Endothelial cell of umbilical vein (primary cell): ENCODE results near the gene CLEC6A. TPM values are rescaled to one million over a fixed set of nuclear protein-coding genes. Genes with fewer than 3 reads are reported as not detected.

Source experiments
- BruUV-seq: library from RNA; stranded (reverse); fragments of 400-500 nt; replicated peaks from 2 replicates; lab custom pipeline; 2021; lab: Mats Ljungman, UMichigan
- CTCF ChIA-PET: fragments of 300-600, 350-600 bp; sonication (Branson Sonifier 250); formaldehyde crosslinking; loops from one replicate; lab custom pipeline; 2021; ENCODE audit warnings: antibody characterized with exemption, inconsistent platforms; lab: Charles Lee
- POLR2A ChIA-PET: fragments of 300-600, 350-600 bp; sonication (Branson Sonifier 250); formaldehyde crosslinking; loops from one replicate; lab custom pipeline; 2021; ENCODE audit warnings: antibody characterized with exemption, inconsistent platforms; lab: Charles Lee
- DNase-seq: peaks from one replicate; pipeline ENCODE4 v3.0.0-alpha.2; 2011; ENCODE audit warnings: low read depth, low spot score
- FAIRE-seq: peaks from 2 replicates; lab custom pipeline; 2011; peaks lifted over from hg19 to GRCh38; lab: Jason Lieb, UNC
- H2AFZ ChIP-seq: 2 replicates; pipeline ENCODE4 v1.6.0; 2012; ENCODE audit warnings: low read depth, low read length, control low read depth, inconsistent platforms
- H3K27ac ChIP-seq: 2 replicates; pipeline ENCODE4 v1.5.1; 2011; ENCODE audit warnings: low read depth, mild to moderate bottlenecking, control low read depth, low read length, moderate library complexity; ENCODE audit not compliant: insufficient read depth
- H3K27me3 ChIP-seq, 2 experiments: 2 replicates each; pipeline versions ENCODE4 v1.6.0 to v1.6.1; 2011; ENCODE audit warnings: low read length in 2 of 2, mixed read lengths in 1 of 2; ENCODE audit not compliant: control insufficient read depth in 2 of 2, insufficient read depth in 2 of 2
- H3K36me3 ChIP-seq, 2 experiments: 2 replicates in 1 of 2; 3 replicates in 1 of 2; pipeline ENCODE4 v1.5.1; 2011; ENCODE audit warnings: low read length in 2 of 2, mild to moderate bottlenecking in 1 of 2, moderate library complexity in 1 of 2; ENCODE audit not compliant: control insufficient read depth in 2 of 2, insufficient read depth in 2 of 2; ENCODE audit errors: extremely low read depth in 1 of 2
- H3K4me1 ChIP-seq: 3 replicates; pipeline ENCODE4 v1.5.1; 2011; ENCODE audit warnings: mild to moderate bottlenecking, low read length; ENCODE audit not compliant: control insufficient read depth, insufficient read depth; ENCODE audit errors: extremely low read depth
- H3K4me2 ChIP-seq: 2 replicates; pipeline ENCODE4 v1.6.1; 2011; ENCODE audit warnings: low read length, control low read depth, mixed read lengths; ENCODE audit not compliant: insufficient read depth
- H3K4me3 ChIP-seq, 3 experiments: fragments of 200-600 bp in 1 of 3; sonication (generic), shearing (Covaris generic) in 1 of 3; replicated peaks in 1 of 3; 2 replicates each; pipeline ENCODE4 v1.5.1; 2011 to 2016; ENCODE audit warnings: control low read depth in 3 of 3, low read length in 3 of 3, mild to moderate bottlenecking in 2 of 3, inconsistent platforms in 1 of 3, low read depth in 1 of 3, moderate library complexity in 1 of 3; ENCODE audit not compliant: insufficient read depth in 1 of 3
- H3K79me2 ChIP-seq: 2 replicates; pipeline ENCODE4 v1.6.0; 2012; ENCODE audit warnings: low read length, inconsistent platforms; ENCODE audit not compliant: control insufficient read depth, insufficient read depth
- H3K9ac ChIP-seq: replicated peaks from 2 replicates; pipeline ENCODE3; 2011; ENCODE audit warnings: low read length, control low read depth; ENCODE audit not compliant: insufficient read depth; ENCODE audit errors: extremely low read depth
- H3K9me1 ChIP-seq: replicated peaks from 3 replicates; pipeline ENCODE4 v1.6.0; 2011; ENCODE audit warnings: mild to moderate bottlenecking, low read length; ENCODE audit not compliant: control insufficient read depth, insufficient read depth; ENCODE audit errors: extremely low read depth
- H3K9me3 ChIP-seq: replicated peaks from 2 replicates; pipeline ENCODE4 v1.5.1; 2012; ENCODE audit warnings: low read length, inconsistent platforms; ENCODE audit not compliant: control insufficient read depth, insufficient read depth
- H4K20me1 ChIP-seq: replicated peaks from 2 replicates; pipeline ENCODE3; 2011; ENCODE audit warnings: mild to moderate bottlenecking, low read length; ENCODE audit not compliant: control insufficient read depth, insufficient read depth; ENCODE audit errors: extremely low read depth
- EZH2 ChIP-seq: IDR thresholded peaks from 2 replicates; pipeline ENCODE4 v1.6.1; 2012; ENCODE audit warnings: borderline replicate concordance, low read depth, mild to moderate bottlenecking, moderate library complexity, low read length, inconsistent platforms; ENCODE audit not compliant: severe bottlenecking
- FOS ChIP-seq: IDR thresholded peaks from 2 replicates; pipeline ENCODE4 v1.6.1; 2011; ENCODE audit warnings: mild to moderate bottlenecking, low read length, moderate library complexity, borderline replicate concordance; ENCODE audit not compliant: insufficient read depth
- GATA2 ChIP-seq: IDR thresholded peaks from 2 replicates; pipeline ENCODE4 v1.7.0; 2011; ENCODE audit warnings: low read depth, mild to moderate bottlenecking, moderate library complexity, mixed read lengths, low read length; ENCODE audit not compliant: insufficient read length, insufficient read depth
- JUN ChIP-seq: IDR thresholded peaks from 2 replicates; pipeline ENCODE4 v1.6.1; 2011; ENCODE audit warnings: borderline replicate concordance, low read depth; ENCODE audit not compliant: insufficient read length, insufficient read depth
- MYC ChIP-seq: IDR thresholded peaks from one replicate; pipeline ENCODE4 v1.6.1; 2011; ENCODE audit warnings: mild to moderate bottlenecking, low read depth, low read length
- POLR2AphosphoS5 ChIP-seq: IDR thresholded peaks from 2 replicates; pipeline ENCODE4 v1.6.1; 2012; ENCODE audit warnings: low read depth, mild to moderate bottlenecking, control low read depth, low read length, moderate library complexity; ENCODE audit not compliant: insufficient read depth
- dilution Hi-C: fragments of 300-500 bp; cut with MboI; formaldehyde crosslinking; loops from one replicate; pipeline ENCODE4 v1.15.0; 2019; ENCODE audit warnings: low sequenced_read_pairs; ENCODE audit not compliant: extremely low pct_ligation_motif_present
- intact Hi-C: fragments of 100-400 bp; cut with micrococcal nuclease; formaldehyde crosslinking; loops from one replicate; pipeline ENCODE4 v1.10.0; 2022
- polyA plus RNA-seq, 4 experiments: library from polyadenylated mRNA; depleted of rRNA in 3 of 4; stranded (reverse) in 3 of 4; unstranded in 1 of 4; fragments of >200 nt; gene quantifications; 2 replicates each; pipeline versions ENCODE4 v1.2.1 to v1.2.3, GENCODE V29; 2011 to 2012; ENCODE audit warnings: missing spikeins in 1 of 4
- small RNA-seq: library from RNA; depleted of rRNA; stranded (forward); fragments of <200 nt; gene quantifications from one replicate; pipeline ENCODE3, GENCODE V24; 2012; ENCODE audit warnings: low replicate concordance, low read depth; ENCODE audit not compliant: insufficient read depth, insufficient read length
- total RNA-seq: library from RNA; stranded (reverse); gene quantifications from 2 replicates; pipeline ENCODE4 v1.2.3, GENCODE V29; 2021
- TF ChIP-seq, protein P1 (sequence below), 2 donors: IDR thresholded peaks; 1 replicate in 1 of 2; 2 replicates in 1 of 2; pipeline ENCODE4 v1.5.1; 2011; ENCODE audit warnings: low read length in 2 of 2, mild to moderate bottlenecking in 2 of 2, moderate library complexity in 2 of 2, control low read depth in 1 of 2, inconsistent platforms in 1 of 2, low read depth in 1 of 2; ENCODE audit not compliant: insufficient read depth in 1 of 2; ENCODE audit errors: extremely low read depth in 1 of 2
- TF ChIP-seq, protein P2 (sequence below): IDR thresholded peaks from 2 replicates; pipeline ENCODE4 v1.6.1; 2011; ENCODE audit not compliant: insufficient read depth, insufficient read length

Gene CLEC6A
- total and polyA plus RNA-seq, 2 donors (not counting 3 experiments of a cell fraction or from before 2014, with no cell fraction given), result not detected

DNA sequence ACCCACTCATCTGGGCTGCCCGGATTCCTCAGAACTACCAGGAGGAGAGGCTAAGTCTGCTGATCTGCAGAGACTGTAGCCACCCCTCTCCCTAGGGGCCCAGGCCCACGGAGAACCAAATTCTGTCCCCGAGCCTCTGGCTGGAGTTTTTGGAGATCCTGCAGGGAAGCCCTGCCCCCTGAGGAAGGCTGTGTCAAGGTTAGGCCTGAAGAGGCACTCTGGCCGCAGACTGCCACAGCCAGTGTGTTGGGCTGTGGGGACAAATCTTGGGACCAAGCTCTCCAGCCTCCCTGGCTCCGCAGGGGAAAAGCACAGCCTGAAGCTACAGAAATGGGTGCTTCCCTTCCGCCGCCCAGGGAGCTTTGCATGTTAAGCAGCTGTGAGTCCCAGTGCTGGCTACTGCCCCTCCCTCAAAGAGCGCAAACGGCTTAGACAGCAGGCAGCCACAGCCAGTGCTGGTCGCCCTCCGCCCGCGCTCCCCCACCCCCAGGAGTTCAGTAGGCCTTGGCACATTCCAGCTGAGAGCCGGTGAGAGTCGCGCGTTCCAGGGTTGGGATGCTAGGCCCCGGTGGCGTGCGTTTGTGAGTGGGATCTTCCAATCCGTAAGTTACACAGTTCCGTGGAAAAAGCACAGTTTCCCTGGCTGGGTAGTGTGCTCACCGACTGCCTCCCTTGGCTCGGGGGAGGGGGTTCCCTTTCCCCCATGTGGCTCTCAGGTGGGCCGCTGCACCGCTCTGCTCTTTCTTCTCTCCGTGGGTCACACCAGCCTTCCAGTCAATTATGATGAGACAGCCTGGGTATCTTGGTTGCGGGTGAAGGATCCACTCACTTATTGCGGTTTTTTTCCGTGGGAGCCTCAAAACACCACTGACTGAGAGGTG lies 71.7 kb downstream of the CLEC6A start:
- no peak for DNase-seq
- Histone ChIP-seq H3K4me3 (no peak overlapping the region), H3K9me3 (no peaks in the 10 kb centered on the region), H4K20me1 (no peaks in the 10 kb centered on the region), H3K27ac (no peak overlapping the region), H3K36me3 (no peaks in the 10 kb centered on the region), H3K4me2 (no peak overlapping the region), H3K4me1 (no peaks in the 10 kb centered on the region), H3K27me3 (no peaks in the 10 kb centered on the region), H3K9me1 (no peaks in the 10 kb centered on the region), H2AFZ (no peak overlapping the region), H3K79me2 (no peaks in the 10 kb centered on the region), H3K9ac (no peak overlapping the region)
- POLR2A ChIA-PET, result no interaction called here
- no TSS peak for BruUV-seq
- FAIRE-seq, result no peak
- dilution Hi-C loops (no loop called here), intact Hi-C loops (no loop called here)
- TF ChIP-seq MYC (no peak), GATA2 (no peak), POLR2AphosphoS5 (no peak), EZH2 (no peak), JUN (no peak), FOS (no peak)
- TF ChIP-seq, protein P1, sequence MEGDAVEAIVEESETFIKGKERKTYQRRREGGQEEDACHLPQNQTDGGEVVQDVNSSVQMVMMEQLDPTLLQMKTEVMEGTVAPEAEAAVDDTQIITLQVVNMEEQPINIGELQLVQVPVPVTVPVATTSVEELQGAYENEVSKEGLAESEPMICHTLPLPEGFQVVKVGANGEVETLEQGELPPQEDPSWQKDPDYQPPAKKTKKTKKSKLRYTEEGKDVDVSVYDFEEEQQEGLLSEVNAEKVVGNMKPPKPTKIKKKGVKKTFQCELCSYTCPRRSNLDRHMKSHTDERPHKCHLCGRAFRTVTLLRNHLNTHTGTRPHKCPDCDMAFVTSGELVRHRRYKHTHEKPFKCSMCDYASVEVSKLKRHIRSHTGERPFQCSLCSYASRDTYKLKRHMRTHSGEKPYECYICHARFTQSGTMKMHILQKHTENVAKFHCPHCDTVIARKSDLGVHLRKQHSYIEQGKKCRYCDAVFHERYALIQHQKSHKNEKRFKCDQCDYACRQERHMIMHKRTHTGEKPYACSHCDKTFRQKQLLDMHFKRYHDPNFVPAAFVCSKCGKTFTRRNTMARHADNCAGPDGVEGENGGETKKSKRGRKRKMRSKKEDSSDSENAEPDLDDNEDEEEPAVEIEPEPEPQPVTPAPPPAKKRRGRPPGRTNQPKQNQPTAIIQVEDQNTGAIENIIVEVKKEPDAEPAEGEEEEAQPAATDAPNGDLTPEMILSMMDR (IDR thresholded peaks at IDR 0.05; ENCODE audit: extremely low read depth in 1 of 2, insufficient read depth in 1 of 2, low read depth in 1 of 2, low read length in 2 of 2), result no peak
- TF ChIP-seq, protein P2, sequence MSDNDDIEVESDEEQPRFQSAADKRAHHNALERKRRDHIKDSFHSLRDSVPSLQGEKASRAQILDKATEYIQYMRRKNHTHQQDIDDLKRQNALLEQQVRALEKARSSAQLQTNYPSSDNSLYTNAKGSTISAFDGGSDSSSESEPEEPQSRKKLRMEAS, result no peak
- CTCF ChIA-PET, result interaction anchor here (1.2 kb wide), 1 partner anchor 15 kb away, joined by 3 read pairs; no protein-coding TSS in a partner anchor

Small RNA genes within 50 kb of the gene (small RNA-seq; reads per million reads assigned to genes)
- gene RNU6-275P, result not detected

Other genes starting within 250 kb of the CLEC6A start
- not detected in 2 replicates for gene FAM90A1, start 228.3 kb upstream of the CLEC6A start, total RNA-seq
- 0.10 and 0.13 TPM in 2 replicates for gene FAM90A1, start 228.3 kb upstream of the CLEC6A start, polyA plus RNA-seq
- not detected in 2 replicates for gene CLEC4D, start 57.5 kb downstream of the CLEC6A start, total RNA-seq
- not detected in 2 replicates for gene CLEC4D, start 57.5 kb downstream of the CLEC6A start, polyA plus RNA-seq
- not detected in 2 replicates for gene CLEC4E, start 84.9 kb downstream of the CLEC6A start, total RNA-seq
- not detected in 2 replicates for gene CLEC4E, start 84.9 kb downstream of the CLEC6A start, polyA plus RNA-seq
- not detected in 2 replicates for gene AICDA, start 156.9 kb downstream of the CLEC6A start, total RNA-seq
- gene AICDA, start 156.9 kb downstream of the CLEC6A start, polyA plus RNA-seq, result not detected in 2 replicates
- gene MFAP5, start 206.9 kb downstream of the CLEC6A start, total RNA-seq, result not detected in 2 replicates
- gene MFAP5, start 206.9 kb downstream of the CLEC6A start, polyA plus RNA-seq, result 0.29 and 0.39 TPM in 2 replicates
- 64.3 and 92.6 TPM in 2 replicates for gene RIMKLB, start 242.0 kb downstream of the CLEC6A start, total RNA-seq
- gene RIMKLB, start 242.0 kb downstream of the CLEC6A start, polyA plus RNA-seq, result 29.9 and 35.5 TPM in 2 replicates